Testis (tissue), 3 donors: ENCODE data around the gene BRSK2. TPM values are rescaled to one million over a fixed set of nuclear protein-coding genes. Genes with fewer than 3 reads are reported as not detected.

Experiments used
- DNase-seq: peaks from one replicate; pipeline ENCODE4 v3.0.0-alpha.2; 2019
- H3K27ac ChIP-seq, 2 donors: fragments of 200-600 bp; sonication (generic); one replicate each; pipeline ENCODE4 v1.5.1; 2019
- H3K27me3 ChIP-seq: fragments of 200-600 bp; sonication (generic); one replicate; pipeline ENCODE4 v1.5.1; 2019
- H3K36me3 ChIP-seq: fragments of 200-600 bp; sonication (generic); one replicate; pipeline ENCODE4 v1.5.1; 2017; ENCODE audit warnings: low read depth; ENCODE audit errors: missing control alignments
- H3K4me1 ChIP-seq: fragments of 200-600 bp; sonication (generic); one replicate; pipeline ENCODE4 v1.5.1; 2019
- H3K4me3 ChIP-seq, 2 donors: fragments of 200-600 bp; sonication (generic); one replicate each; pipeline ENCODE4 v1.5.1; 2017 to 2019
- H3K9me3 ChIP-seq: fragments of 200-600 bp; sonication (generic); one replicate; pipeline ENCODE4 v1.5.1; 2017
- CTCF ChIP-seq, 3 experiments: fragments of 450-650 bp in 2 of 3; fragments of 200-600 bp in 1 of 3; sonication (generic) in 1 of 3; IDR thresholded peaks; one replicate each; pipeline ENCODE4 v1.5.1; 2016 to 2019; ENCODE audit warnings: antibody characterized with exemption in 3 of 3, mild to moderate bottlenecking in 2 of 3, moderate library complexity in 1 of 3
- POLR2A ChIP-seq: fragments of 450-650 bp; IDR thresholded peaks from one replicate; pipeline ENCODE4 v1.6.1; 2017; ENCODE audit warnings: antibody characterized with exemption, mild to moderate bottlenecking, moderate library complexity
- WGBS, 2 donors: methylation state at CpG; one replicate each; pipeline ENCODE4 v1.1.5; 2018; 5-methylcytosine and 5-hydroxymethylcytosine counted together
- intact Hi-C: fragments of 100-400 bp; cut with DNase I; formaldehyde crosslinking; loops from one replicate; pipeline ENCODE4 v1.15.1; 2023; ENCODE audit warnings: low total_unique reads
- polyA plus RNA-seq: library from polyadenylated mRNA; stranded (reverse); fragments of 350-450 nt; fragmentation: Illumina TruSeq; extraction: RNeasy Lipid Tissue Mini Kit (QIAGEN cat#74804); gene quantifications from one replicate; pipeline ENCODE4 v1.2.3, GENCODE V29; 2014; ENCODE audit warnings: low read depth, low replicate concordance; ENCODE audit not compliant: insufficient read depth
- total RNA-seq, 2 donors: library from RNA; depleted of rRNA; stranded (reverse); fragments of >200 nt; gene quantifications; one replicate each; pipeline ENCODE4 v1.2.3, GENCODE V29; 2016

The BRSK2 gene
- total and polyA plus RNA-seq, 3 donors from 2014 or later = 24.7 to 52.3 (median 49.1) TPM

GRCh38 chr11:1368966-1369365 is 20.8 kb upstream of the BRSK2 start:
- intact Hi-C loops = no loop called here
- H3K9me3 ChIP-seq = no peaks in the 10 kb centered on the region
- DNase-seq = no peak
- no peaks in the 10 kb centered on the region for H3K27me3 ChIP-seq
- no peaks in the 10 kb centered on the region for H3K36me3 ChIP-seq
- no peak overlapping the region for H3K4me3 ChIP-seq
- TF ChIP-seq POLR2A = no peak
- no peak overlapping the region for H3K27ac ChIP-seq
- no peaks in the 10 kb centered on the region for H3K4me1 ChIP-seq
- 90 to 92% methylated on average over 4 to 15 of the region's 16 CpGs for WGBS, 2 donors

- TF ChIP-seq CTCF (IDR thresholded peaks at IDR 0.05) (no peak), POLR2A (no peak)
- intact Hi-C loops = no loop called here
- Histone ChIP-seq H3K36me3 (no peaks in the 10 kb centered on the region), H3K4me3 (no peak overlapping the region), H3K27me3 (no peaks in the 10 kb centered on the region), H3K27ac (no peak overlapping the region), H3K4me1 (no peaks in the 10 kb centered on the region), H3K9me3 (no peaks in the 10 kb centered on the region)
- DNase-seq = no peak
- WGBS, 2 donors = 82 to 88% methylated on average over 15 to 18 of the region's 18 CpGs
Observed at GRCh38 chr11:1369371-1370005, 20.2 kb upstream of the BRSK2 start.

GRCh38 chr11:1370186-1371025 is 19.3 kb upstream of the BRSK2 start:
- intact Hi-C loops = no loop called here
- WGBS, 2 donors = 92% methylated on average over 38 of the region's 38 CpGs; no CpG with 5 or more reads in 1 of the 2 donors
- TF ChIP-seq POLR2A (no peak), CTCF (IDR thresholded peaks at IDR 0.05) (no peak)

GRCh38 chr11:1371026-1371325 is 18.8 kb upstream of the BRSK2 start:
- Histone ChIP-seq H3K36me3 (no peaks in the 10 kb centered on the region), H3K4me1 (no peaks in the 10 kb centered on the region), H3K4me3 (no peak overlapping the region), H3K27ac (no peak overlapping the region), H3K27me3 (no peaks in the 10 kb centered on the region), H3K9me3 (no peaks in the 10 kb centered on the region)
- 91 to 96% methylated on average over 5 to 11 of the region's 11 CpGs for WGBS, 2 donors
- intact Hi-C loops = no loop called here
- DNase-seq = no peak
- TF ChIP-seq CTCF (IDR thresholded peaks at IDR 0.05) (no peak), POLR2A (no peak)

More at GRCh38 chr11:1370186-1371025, 19.3 kb upstream of the BRSK2 start:
- DNase-seq = no peak
- no peaks in the 10 kb centered on the region for H3K27me3 ChIP-seq
- H3K9me3 ChIP-seq = no peaks in the 10 kb centered on the region
- H3K4me1 ChIP-seq = no peaks in the 10 kb centered on the region
- no peak overlapping the region for H3K4me3 ChIP-seq
- no peaks in the 10 kb centered on the region for H3K36me3 ChIP-seq
- no peak overlapping the region for H3K27ac ChIP-seq

- WGBS, 2 donors = 92% methylated on average over 7 to 13 of the region's 13 CpGs
- H3K27me3 ChIP-seq = no peaks in the 10 kb centered on the region
- no peak overlapping the region for H3K27ac ChIP-seq
Observed at GRCh38 chr11:1371377-1371776, 18.4 kb upstream of the BRSK2 start.

More at GRCh38 chr11:1371377-1371776, 18.4 kb upstream of the BRSK2 start:
- DNase-seq = no peak
- TF ChIP-seq POLR2A (no peak), CTCF (IDR thresholded peaks at IDR 0.05) (no peak)
- H3K36me3 ChIP-seq = no peaks in the 10 kb centered on the region
- intact Hi-C loops = no loop called here
- H3K4me1 ChIP-seq = no peaks in the 10 kb centered on the region
- no peak overlapping the region for H3K4me3 ChIP-seq
- no peaks in the 10 kb centered on the region for H3K9me3 ChIP-seq
